Activated naive CD4-positive, alpha-beta T cell treated with anti-CD3 and anti-CD28 coated beads, Interleukin-2, amount 50 U/mL, for 24 hours (primary cell): Measurements from ENCODE around the gene SMPX.

Source experiments
- H3K27ac Mint-ChIP-seq: one replicate; pipeline ENCODE4 v1.8.0; 2021; ENCODE audit warnings: mild to moderate bottlenecking, mixed read lengths
- H3K27me3 Mint-ChIP-seq: one replicate; pipeline ENCODE4 v1.8.0; 2021; ENCODE audit warnings: mixed read lengths
- H3K36me3 Mint-ChIP-seq: one replicate; pipeline ENCODE4 v1.8.0; 2021; ENCODE audit warnings: mixed read lengths
- H3K4me1 Mint-ChIP-seq: one replicate; pipeline ENCODE4 v1.8.0; 2021; ENCODE audit warnings: mixed read lengths
- H3K4me3 Mint-ChIP-seq: one replicate; pipeline ENCODE4 v1.8.0; 2021; ENCODE audit warnings: mild to moderate bottlenecking, mixed read lengths
- H3K9me3 Mint-ChIP-seq: one replicate; pipeline ENCODE4 v1.8.0; 2021; ENCODE audit warnings: mixed read lengths

SMPX gene

GRCh38 chrX:21659320-21659719, 98.6 kb downstream of the SMPX start:
- Mint-ChIP-seq H3K9me3 (no peaks in the 10 kb centered on the region), H3K27ac (peak overlapping the region; percentile 59), H3K27me3 (peaks cover 1% of the 10 kb centered on the region), H3K4me3 (peak overlapping the region; percentile 78), H3K36me3 (no peaks in the 10 kb centered on the region), H3K4me1 (peaks cover 5% of the 10 kb centered on the region)

GRCh38 chrX:21658746-21659145, 99.2 kb downstream of the SMPX start:
- Mint-ChIP-seq H3K9me3 (no peaks in the 10 kb centered on the region), H3K4me3 (peak overlapping the region; percentile 78)

GRCh38 chrX:21658152-21658737, 99.7 kb downstream of the SMPX start, which contains the start of gene KLHL34:
Gene KLHL34 (minus strand): TSS chrX:21658330. CDS start chrX:21657788, 542 bp downstream.
- Mint-ChIP-seq H3K4me3 (peak within 1 kb of the TSS; percentile 78), H3K9me3 (no peaks in the 10 kb centered on the region), H3K36me3 (no peaks in the 10 kb centered on the region), H3K27me3 (peaks cover 1% of the 10 kb centered on the region), H3K4me1 (peaks cover 9% of the 10 kb centered on the region), H3K27ac (peak within 1 kb of the TSS; percentile 59)

More at GRCh38 chrX:21658746-21659145, 99.2 kb downstream of the SMPX start:
- H3K27me3 Mint-ChIP-seq: peaks cover 1% of the 10 kb centered on the region
- H3K27ac Mint-ChIP-seq: no peak overlapping the region
- H3K4me1 Mint-ChIP-seq: peaks cover 7% of the 10 kb centered on the region
- H3K36me3 Mint-ChIP-seq: no peaks in the 10 kb centered on the region

GRCh38 chrX:21657318-21658151, 100.4 kb downstream of the SMPX start:
- Mint-ChIP-seq H3K36me3 (no peaks in the 10 kb centered on the region), H3K27me3 (peaks cover 1% of the 10 kb centered on the region), H3K9me3 (no peaks in the 10 kb centered on the region), H3K4me1 (peaks cover 9% of the 10 kb centered on the region), H3K4me3 (peak overlapping the region; percentile 71), H3K27ac (no peak overlapping the region)

- no peaks in the 10 kb centered on the region for H3K9me3 Mint-ChIP-seq
- H3K36me3 Mint-ChIP-seq: no peaks in the 10 kb centered on the region
- no peak overlapping the region for H3K27ac Mint-ChIP-seq
- peaks cover 9% of the 10 kb centered on the region for H3K4me1 Mint-ChIP-seq
- no peaks in the 10 kb centered on the region for H3K27me3 Mint-ChIP-seq
- H3K4me3 Mint-ChIP-seq: no peak overlapping the region
Observed at GRCh38 chrX:21656587-21657317, 101.2 kb downstream of the SMPX start.
